ACC112 (cell line): ENCODE data around the gene ACTMAP.

Experiments
- H2AFZ ChIP-seq: fragments of 200-600 bp; sonication (generic); one replicate; pipeline ENCODE4 v1.6.0; 2017; ENCODE audit warnings: antibody characterized with exemption, low read length; ENCODE audit not compliant: unreplicated experiment
- H3K27ac ChIP-seq: fragments of 200-600 bp; sonication (generic); 2 replicates; pipeline ENCODE4 v1.5.1; 2014; ENCODE audit warnings: low read depth, mild to moderate bottlenecking, antibody characterized with exemption, low read length, moderate library complexity
- H3K27me3 ChIP-seq: fragments of 200-600 bp; sonication (generic); 2 replicates; pipeline ENCODE4 v1.6.1; 2014; ENCODE audit warnings: mild to moderate bottlenecking, antibody characterized with exemption, low read length, moderate library complexity, mixed read lengths; ENCODE audit not compliant: insufficient read depth
- H3K36me3 ChIP-seq: fragments of 200-600 bp; sonication (generic); 2 replicates; pipeline ENCODE4 v1.6.1; 2016; ENCODE audit warnings: mild to moderate bottlenecking, antibody characterized with exemption, low read length, moderate library complexity, mixed read lengths; ENCODE audit not compliant: insufficient read depth
- H3K4me1 ChIP-seq: fragments of 200-600 bp; sonication (generic); one replicate; pipeline ENCODE4 v1.6.1; 2016; ENCODE audit warnings: low read length, mixed read lengths; ENCODE audit not compliant: insufficient read depth, unreplicated experiment, control insufficient read depth
- H3K4me3 ChIP-seq: fragments of 200-600 bp; sonication (generic); 2 replicates; pipeline ENCODE4 v1.5.1; 2014; ENCODE audit warnings: mild to moderate bottlenecking, low read depth, low read length
- H3K79me2 ChIP-seq: fragments of 200-600 bp; sonication (generic); one replicate; pipeline ENCODE4 v1.6.0; 2016; ENCODE audit warnings: low read length; ENCODE audit not compliant: control insufficient read depth, unreplicated experiment, insufficient read depth

Gene ACTMAP

DNA sequence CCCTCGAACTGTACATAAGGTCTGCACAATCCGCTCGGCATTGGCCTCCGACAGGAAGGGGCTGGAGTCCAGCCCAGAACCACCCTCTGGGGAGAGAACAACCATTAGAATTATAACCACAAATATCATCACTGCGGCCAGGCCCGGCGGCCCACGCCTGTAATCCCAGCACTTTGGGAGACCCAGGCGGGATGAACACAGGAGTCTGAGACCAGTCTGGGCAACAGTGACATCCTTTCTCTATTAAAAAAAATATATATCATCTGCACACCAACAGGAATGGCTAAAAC, 45.0 kb downstream of the ACTMAP start:
- Histone ChIP-seq H3K4me3 (no peak overlapping the region), H3K27ac (no peak overlapping the region), H3K4me1 (no peaks in the 10 kb centered on the region), H2AFZ (no peak overlapping the region), H3K79me2 (no peaks in the 10 kb centered on the region), H3K36me3 (no peaks in the 10 kb centered on the region), H3K27me3 (no peaks in the 10 kb centered on the region)

DNA sequence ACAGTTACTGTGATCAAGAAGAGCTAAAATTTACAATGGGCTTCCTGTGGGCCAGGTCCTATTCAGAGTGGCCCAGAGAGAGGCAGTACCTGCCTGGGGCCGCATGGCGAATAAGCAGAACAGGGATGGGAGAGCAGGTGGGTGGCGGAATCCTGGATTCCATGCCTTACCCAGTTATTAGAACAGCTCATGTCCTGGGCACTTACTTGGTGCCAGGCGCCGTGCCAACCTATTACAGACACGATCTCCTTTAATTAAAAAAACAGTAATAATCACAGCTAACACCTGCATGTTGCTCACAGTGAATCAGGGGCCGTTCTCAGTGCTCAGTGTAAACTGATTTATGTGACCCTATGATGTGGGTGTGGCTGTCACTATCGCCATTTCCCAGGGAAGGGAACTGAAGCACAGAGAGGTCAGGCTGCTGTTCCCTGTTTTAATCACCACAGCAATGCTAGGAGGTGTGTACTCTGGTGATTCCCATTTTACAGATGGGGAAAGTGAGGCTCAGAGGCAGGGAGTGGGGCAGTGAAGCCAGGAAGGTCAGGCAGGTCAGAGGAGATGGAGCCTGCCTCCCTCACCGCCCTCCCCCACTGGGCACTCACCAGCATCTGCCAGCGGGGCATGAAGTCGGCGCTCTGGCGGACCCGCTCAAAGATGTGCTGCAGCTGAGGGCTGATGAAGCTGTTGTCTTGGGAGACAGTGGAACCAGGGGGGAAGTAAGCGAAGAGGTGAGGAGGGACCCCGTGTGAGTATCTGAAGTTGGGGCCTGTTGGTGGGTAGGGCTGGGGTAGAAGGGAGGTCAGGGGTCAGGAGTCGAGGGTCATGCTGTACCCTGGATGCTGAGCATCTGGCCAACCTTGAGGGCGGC, 45.6 kb downstream of the ACTMAP start:
- Histone ChIP-seq H3K27me3 (no peaks in the 10 kb centered on the region), H3K79me2 (no peaks in the 10 kb centered on the region), H3K4me1 (no peaks in the 10 kb centered on the region), H3K27ac (no peak overlapping the region), H2AFZ (no peak overlapping the region), H3K36me3 (no peaks in the 10 kb centered on the region), H3K4me3 (no peak overlapping the region)

DNA sequence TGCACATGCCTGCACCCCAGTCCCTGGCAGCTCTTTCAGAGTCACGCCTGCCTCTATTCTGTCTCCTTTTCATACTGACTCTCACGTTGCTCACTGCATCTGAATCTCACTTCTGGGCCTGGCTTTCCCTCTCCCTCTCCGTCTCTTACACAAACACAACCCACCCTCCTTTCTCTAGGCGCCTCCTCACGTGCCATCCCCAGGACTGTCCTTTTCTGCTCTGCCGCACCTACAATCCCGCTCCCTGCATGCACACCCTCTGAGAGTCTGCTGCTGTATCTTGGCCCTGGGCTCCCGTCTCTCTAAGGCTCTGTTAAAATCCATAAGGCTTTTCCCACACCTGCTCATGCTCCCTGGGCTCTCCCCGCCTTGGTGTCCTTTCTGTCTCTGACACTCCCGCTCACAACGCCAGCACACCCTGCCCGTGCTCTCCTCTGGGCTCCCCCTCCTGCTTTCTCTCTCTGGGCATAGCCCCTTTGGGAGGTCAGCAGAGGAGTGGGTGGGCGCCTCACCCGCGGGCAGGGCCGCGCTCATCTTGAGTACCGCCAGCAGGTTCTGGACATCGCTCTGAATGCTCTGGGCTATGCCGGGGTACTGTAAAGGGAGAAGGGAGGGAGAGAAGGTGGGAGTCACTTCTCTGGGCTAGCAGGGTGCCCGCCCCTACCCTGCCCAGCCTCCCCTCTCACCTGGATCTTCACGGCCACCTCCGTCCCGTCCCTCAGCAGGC, 47.1 kb downstream of the ACTMAP start:
- no peak overlapping the region for H2AFZ ChIP-seq
- H3K27ac ChIP-seq = no peak overlapping the region

DNA sequence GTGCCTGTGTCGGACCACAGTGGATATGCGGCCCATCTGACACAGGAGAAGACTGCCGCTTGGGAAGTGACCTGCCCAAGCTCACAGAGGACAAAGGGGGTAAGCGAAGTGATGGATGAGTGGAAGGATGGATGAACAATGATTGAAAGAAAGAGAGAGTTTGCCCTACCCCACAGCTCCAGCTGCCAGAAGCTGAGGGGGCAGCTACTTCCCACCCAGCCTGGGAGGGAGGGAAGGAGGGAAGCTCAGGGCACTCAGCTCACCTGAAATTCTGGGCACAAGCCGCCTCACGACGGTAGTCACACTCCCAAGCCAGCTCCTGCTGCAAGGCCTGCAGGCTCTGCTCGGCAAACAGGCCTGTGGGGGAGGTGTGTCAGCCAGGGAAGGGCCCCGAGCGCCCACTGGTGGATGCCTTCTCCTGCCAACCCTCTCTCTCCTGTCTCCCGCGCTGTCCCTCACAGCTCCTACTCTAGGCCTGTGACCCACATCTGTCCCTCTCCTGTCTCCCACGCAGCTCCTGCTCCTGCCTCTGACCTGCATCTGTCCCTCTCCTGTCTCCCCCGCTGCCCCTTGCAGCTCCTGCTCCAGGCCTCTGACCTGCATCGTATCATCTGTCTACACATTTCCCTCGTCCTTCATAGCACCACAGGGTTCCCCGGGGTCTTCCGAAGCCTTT, 47.8 kb downstream of the ACTMAP start:
- H3K4me3 ChIP-seq = no peak overlapping the region
- no peaks in the 10 kb centered on the region for H3K27me3 ChIP-seq
- no peaks in the 10 kb centered on the region for H3K79me2 ChIP-seq
- no peaks in the 10 kb centered on the region for H3K36me3 ChIP-seq
- H3K4me1 ChIP-seq = no peaks in the 10 kb centered on the region
- no peak overlapping the region for H2AFZ ChIP-seq
- H3K27ac ChIP-seq = no peak overlapping the region

More for the DNA sequence above, 47.1 kb downstream of the ACTMAP start:
- H3K79me2 ChIP-seq = no peaks in the 10 kb centered on the region
- no peaks in the 10 kb centered on the region for H3K4me1 ChIP-seq
- no peaks in the 10 kb centered on the region for H3K27me3 ChIP-seq
- no peaks in the 10 kb centered on the region for H3K36me3 ChIP-seq
- H3K4me3 ChIP-seq = no peak overlapping the region

DNA sequence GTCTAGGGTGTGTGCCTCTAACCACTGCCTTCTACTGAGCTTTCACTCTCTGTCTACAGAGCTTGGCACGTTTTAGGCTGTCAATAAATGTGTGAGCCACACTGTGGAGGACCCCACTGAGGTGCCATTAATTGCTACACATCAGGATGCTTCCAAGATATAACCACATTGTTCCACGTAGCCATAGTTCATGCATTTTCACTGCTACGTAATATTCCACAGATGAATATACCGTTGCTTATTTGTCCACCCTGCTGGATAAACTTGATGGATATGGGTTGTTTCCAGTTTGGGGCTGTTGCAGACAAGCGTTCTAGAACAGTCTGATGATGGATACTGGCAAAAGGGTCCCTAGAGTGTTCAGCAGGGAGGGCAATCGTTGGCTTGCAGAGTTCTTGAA, 48.5 kb downstream of the ACTMAP start:
- no peaks in the 10 kb centered on the region for H3K27me3 ChIP-seq
- no peak overlapping the region for H3K4me3 ChIP-seq
- no peak overlapping the region for H2AFZ ChIP-seq
- no peaks in the 10 kb centered on the region for H3K4me1 ChIP-seq
- no peak overlapping the region for H3K27ac ChIP-seq
- no peaks in the 10 kb centered on the region for H3K36me3 ChIP-seq
- no peaks in the 10 kb centered on the region for H3K79me2 ChIP-seq

DNA sequence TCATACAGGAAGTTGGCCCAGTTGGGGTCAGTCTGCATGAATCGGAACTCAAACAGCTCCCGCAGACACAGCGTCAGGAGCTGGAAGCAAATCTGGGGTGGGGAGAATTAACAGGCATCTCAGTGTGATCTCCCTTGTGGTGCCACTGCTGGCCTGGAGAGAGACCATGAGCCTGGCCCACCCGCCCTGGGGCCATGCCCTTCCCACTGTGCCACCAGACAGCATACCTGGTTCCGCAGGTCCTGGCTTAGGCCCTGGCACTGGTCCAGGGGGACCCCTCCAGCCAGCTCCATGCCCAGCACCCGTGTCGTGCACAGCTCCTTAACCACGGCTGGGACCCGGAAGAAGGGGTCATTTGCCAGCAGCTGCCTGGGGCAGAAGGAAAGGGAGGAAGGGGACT, 50.2 kb downstream of the ACTMAP start:
- H3K4me1 ChIP-seq = no peaks in the 10 kb centered on the region
- no peaks in the 10 kb centered on the region for H3K79me2 ChIP-seq
- H3K4me3 ChIP-seq = no peak overlapping the region
- no peak overlapping the region for H2AFZ ChIP-seq
- H3K27ac ChIP-seq = no peak overlapping the region
- H3K27me3 ChIP-seq = no peaks in the 10 kb centered on the region
- no peaks in the 10 kb centered on the region for H3K36me3 ChIP-seq

DNA sequence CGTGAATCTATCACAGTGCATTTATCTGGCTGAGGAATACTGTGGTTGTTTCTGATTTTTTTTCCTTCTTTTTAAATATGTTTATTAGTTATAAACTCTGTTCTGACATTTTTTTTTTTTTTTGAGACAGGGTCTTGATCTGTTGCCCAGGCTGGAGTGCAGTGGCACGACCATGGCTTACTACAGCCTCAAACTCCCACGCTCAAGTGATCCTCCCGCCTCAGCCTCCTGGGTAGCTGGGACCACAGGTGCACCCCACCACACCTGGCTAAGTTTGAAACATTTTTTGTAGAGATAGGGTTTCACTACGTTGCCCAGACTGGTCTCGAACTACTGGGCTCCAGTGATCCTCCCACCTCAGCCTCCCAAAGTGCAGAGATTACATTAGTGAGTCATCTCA, 53.3 kb downstream of the ACTMAP start:
- H3K4me3 ChIP-seq = no peak overlapping the region
- H3K36me3 ChIP-seq = no peaks in the 10 kb centered on the region
- no peak overlapping the region for H2AFZ ChIP-seq

DNA sequence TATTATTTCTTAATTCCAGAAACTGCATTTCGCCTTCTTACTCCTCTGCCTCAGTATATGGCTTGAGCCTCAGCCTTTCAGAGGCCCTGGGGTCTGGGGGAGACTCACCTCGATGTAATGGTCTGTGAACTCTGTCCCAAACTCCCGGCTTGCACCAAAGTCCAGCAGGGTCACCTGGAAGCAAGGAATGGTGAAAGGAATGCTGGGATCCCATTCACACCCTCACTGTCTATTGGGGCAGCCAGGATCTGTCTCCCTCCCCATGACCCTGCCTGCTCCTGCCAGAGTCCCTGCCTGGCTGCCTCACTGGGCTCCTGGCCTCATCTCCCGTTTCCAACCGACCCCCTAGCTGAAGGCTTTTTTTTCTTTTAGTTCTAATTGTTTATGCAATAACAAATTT, 54.4 kb downstream of the ACTMAP start:
- peaks cover 5% of the 10 kb centered on the region for H3K4me1 ChIP-seq
- no peaks in the 10 kb centered on the region for H3K27me3 ChIP-seq
- no peak overlapping the region for H3K4me3 ChIP-seq
- no peak overlapping the region for H3K27ac ChIP-seq
- no peaks in the 10 kb centered on the region for H3K79me2 ChIP-seq
- H3K36me3 ChIP-seq = no peaks in the 10 kb centered on the region
- no peak overlapping the region for H2AFZ ChIP-seq

More for the DNA sequence above, 53.3 kb downstream of the ACTMAP start:
- Histone ChIP-seq H3K27me3 (no peaks in the 10 kb centered on the region), H3K4me1 (no peaks in the 10 kb centered on the region), H3K79me2 (no peaks in the 10 kb centered on the region), H3K27ac (no peak overlapping the region)

DNA sequence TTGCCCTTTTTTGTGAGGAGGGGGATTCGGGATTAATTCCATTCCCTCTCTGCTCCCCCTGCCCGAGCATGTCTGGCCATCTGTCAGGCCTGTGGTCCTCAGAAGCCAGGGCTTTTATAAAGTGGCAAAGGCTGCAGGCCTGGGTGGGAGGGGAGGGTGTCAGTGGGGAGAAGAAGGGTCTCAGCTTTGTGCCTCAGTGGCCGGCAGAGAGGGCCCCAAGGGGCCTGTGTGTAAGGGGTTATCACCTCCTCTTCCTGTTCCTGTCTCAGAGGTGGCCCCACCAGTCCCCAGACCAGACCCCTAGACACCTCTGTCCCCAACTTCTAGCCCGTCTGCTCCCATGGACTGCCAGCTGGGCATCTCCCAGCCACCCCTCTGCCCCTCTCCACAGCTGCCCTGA, 56.4 kb downstream of the ACTMAP start:
- H3K36me3 ChIP-seq = no peaks in the 10 kb centered on the region
- H3K27me3 ChIP-seq = no peaks in the 10 kb centered on the region
- H3K4me3 ChIP-seq = no peak overlapping the region
- peaks cover 15% of the 10 kb centered on the region for H3K79me2 ChIP-seq
- no peak overlapping the region for H2AFZ ChIP-seq
- H3K27ac ChIP-seq = no peak overlapping the region
- peaks cover 9% of the 10 kb centered on the region for H3K4me1 ChIP-seq

DNA sequence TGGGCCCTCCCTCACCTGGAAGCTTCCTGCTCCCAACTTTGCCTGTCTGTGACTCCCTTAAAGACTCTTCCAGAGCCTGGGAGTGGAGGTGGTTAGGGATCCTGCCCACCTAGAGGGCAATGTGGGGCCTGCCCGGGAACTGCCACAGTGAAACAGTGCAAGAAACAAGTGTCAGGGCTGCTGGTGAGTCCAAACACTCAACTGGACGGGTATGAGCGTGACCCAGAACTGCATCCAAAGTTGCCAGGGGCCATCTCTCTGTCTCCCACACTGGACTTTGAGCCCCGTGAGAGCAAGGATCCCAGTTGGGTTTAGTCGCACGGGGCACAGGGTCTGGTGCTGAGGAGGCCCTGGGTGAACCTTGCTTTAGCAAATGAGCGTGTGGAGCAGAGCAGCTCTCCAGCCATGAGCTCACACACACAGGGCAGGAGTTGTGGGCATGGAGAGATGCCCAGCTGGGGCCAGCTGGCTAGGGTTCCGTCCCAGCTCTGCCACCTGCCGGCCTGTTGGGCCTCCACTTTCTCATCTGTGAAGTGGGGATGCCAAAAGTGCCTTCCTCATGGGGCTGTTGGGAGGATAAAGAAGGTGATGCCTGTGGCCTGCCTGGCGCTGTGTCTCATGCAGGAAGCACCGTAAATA, 57.0 kb downstream of the ACTMAP start:
- Histone ChIP-seq H3K4me3 (no peak overlapping the region), H3K79me2 (peaks cover 21% of the 10 kb centered on the region), H2AFZ (no peak overlapping the region), H3K27me3 (no peaks in the 10 kb centered on the region), H3K36me3 (no peaks in the 10 kb centered on the region), H3K27ac (no peak overlapping the region), H3K4me1 (peaks cover 13% of the 10 kb centered on the region)
